Mucosa of rectum (tissue), 2 donors: Measurements from ENCODE around the gene SIL1.
"Not testable (repeated sequence)": the region's sequence is repeated elsewhere in the genome, so short reads cannot be mapped to it uniquely, and the experiment has no call there.

Experiments used
- H3K27ac ChIP-seq, 2 donors: one replicate each; pipeline ENCODE4 v1.7.0; 2013; ENCODE audit warnings: inconsistent platforms in 2 of 2, low read depth in 2 of 2, low read length in 2 of 2
- H3K27me3 ChIP-seq, 2 donors: one replicate each; pipeline ENCODE4 v1.7.0; 2013; ENCODE audit warnings: low read length in 2 of 2; ENCODE audit not compliant: control insufficient read depth in 2 of 2, insufficient read depth in 2 of 2
- H3K36me3 ChIP-seq, 2 donors: one replicate each; pipeline ENCODE4 v1.7.0; 2013; ENCODE audit warnings: low read length in 2 of 2; ENCODE audit not compliant: control insufficient read depth in 2 of 2, insufficient read depth in 2 of 2
- H3K4me1 ChIP-seq, 2 donors: one replicate each; pipeline ENCODE4 v1.7.0; 2013; ENCODE audit warnings: low read length in 2 of 2, mild to moderate bottlenecking in 1 of 2; ENCODE audit not compliant: control insufficient read depth in 2 of 2, insufficient read depth in 2 of 2
- H3K4me3 ChIP-seq, 2 donors: one replicate each; pipeline ENCODE4 v1.7.0; 2013; ENCODE audit warnings: low read length in 2 of 2
- H3K9ac ChIP-seq, 2 donors: one replicate each; pipeline ENCODE4 v1.7.0; 2013; ENCODE audit warnings: low read length in 2 of 2, low read depth in 1 of 2, mild to moderate bottlenecking in 1 of 2
- H3K9me3 ChIP-seq, 2 donors: one replicate each; pipeline ENCODE4 v1.7.0; 2013; ENCODE audit warnings: low read length in 2 of 2; ENCODE audit not compliant: control insufficient read depth in 2 of 2
- donor health status: healthy.
- donor health status: Normal muscosa, but diverticular disease.

The SIL1 gene

GRCh38 chr5:139205124-139205523 lies 7.0 kb upstream of the SIL1 start:
- Histone ChIP-seq H3K4me3 (no peak overlapping the region), H3K27me3 (no peaks in the 10 kb centered on the region), H3K9ac (no peak overlapping the region), H3K4me1 (no peaks in the 10 kb centered on the region), H3K9me3 (no peaks in the 10 kb centered on the region), H3K36me3 (no peaks in the 10 kb centered on the region), H3K27ac (no peak overlapping the region)

DNA sequence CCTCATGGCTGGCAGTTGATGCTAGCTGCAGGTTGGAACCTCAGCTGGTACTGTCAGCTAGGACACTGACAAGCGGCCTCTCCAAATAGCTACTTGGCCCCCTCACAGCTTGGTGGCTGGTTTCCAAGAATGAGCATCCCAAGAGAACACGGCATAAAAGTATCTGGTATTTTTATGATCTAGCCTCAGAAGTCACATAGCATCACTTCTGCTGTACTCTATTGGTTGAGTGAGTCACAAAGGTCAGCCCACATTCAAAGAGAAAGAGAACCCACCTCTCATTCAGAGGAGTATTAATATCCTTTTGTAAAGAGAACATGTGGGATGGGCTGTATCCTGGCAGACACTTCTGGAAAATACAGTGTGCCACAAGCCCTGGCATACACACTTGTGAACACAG lies 6.0 kb upstream of the SIL1 start:
- H3K4me3 ChIP-seq, result no peak overlapping the region
- no peaks in the 10 kb centered on the region for H3K9me3 ChIP-seq
- H3K36me3 ChIP-seq, result no peaks in the 10 kb centered on the region
- H3K27ac ChIP-seq, result no peak overlapping the region
- H3K4me1 ChIP-seq, result no peaks in the 10 kb centered on the region
- H3K9ac ChIP-seq, result no peak overlapping the region
- H3K27me3 ChIP-seq, result no peaks in the 10 kb centered on the region

GRCh38 chr5:139199321-139199720 lies 1.2 kb upstream of the SIL1 start:
- Histone ChIP-seq H3K9me3 (no peaks in the 10 kb centered on the region), H3K9ac (no peak overlapping the region), H3K27me3 (no peaks in the 10 kb centered on the region), H3K36me3 (no peaks in the 10 kb centered on the region), H3K4me1 (peaks cover 0 to 11% of the 10 kb centered on the region in 2 donors), H3K4me3 (no peak overlapping the region), H3K27ac (no peak overlapping the region)

DNA sequence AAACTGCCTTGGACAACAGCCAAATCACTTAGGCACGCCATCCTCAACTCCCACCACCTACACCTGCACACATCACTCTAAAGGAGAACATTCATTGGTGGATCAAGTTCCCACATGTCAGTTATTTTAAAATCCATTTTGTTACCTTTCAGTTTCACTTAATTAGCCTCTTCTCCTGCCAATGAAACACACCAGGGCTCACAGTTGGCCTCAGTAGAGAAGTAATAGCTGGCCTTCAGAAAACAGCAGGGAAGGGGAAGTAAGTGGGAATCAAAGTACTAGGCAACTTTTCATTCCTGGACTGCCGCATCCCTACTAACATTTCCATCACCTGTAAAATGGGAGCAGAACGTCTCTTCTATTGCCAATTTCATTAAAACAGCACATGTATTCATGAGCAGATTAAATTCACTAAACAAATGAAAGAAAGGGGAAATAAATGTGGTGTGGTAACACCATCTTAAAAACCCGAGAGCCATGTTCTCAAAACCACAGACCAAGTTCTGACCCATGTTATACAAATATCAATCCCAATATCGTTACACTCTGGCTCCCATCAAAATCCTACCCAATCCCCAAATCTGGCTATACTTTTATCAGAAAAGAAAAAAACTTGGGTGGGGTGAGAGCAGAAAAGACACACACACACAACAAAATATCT lies 1.7 kb downstream of the SIL1 start:
- H3K9ac ChIP-seq, result no peak overlapping the region

GRCh38 chr5:139194486-139194885 lies 3.7 kb downstream of the SIL1 start:
- Histone ChIP-seq H3K4me1 (peaks cover 0 to 11% of the 10 kb centered on the region in 2 donors), H3K4me3 (no peak overlapping the region), H3K9ac (no peak overlapping the region), H3K27ac (no peak overlapping the region), H3K9me3 (no peaks in the 10 kb centered on the region), H3K27me3 (no peaks in the 10 kb centered on the region), H3K36me3 (peaks cover 0 to 2% of the 10 kb centered on the region in 2 donors)

More for the DNA sequence above, 1.7 kb downstream of the SIL1 start:
- Histone ChIP-seq H3K4me1 (peaks cover 0 to 11% of the 10 kb centered on the region in 2 donors), H3K9me3 (no peaks in the 10 kb centered on the region), H3K27me3 (no peaks in the 10 kb centered on the region), H3K36me3 (peaks cover 0 to 2% of the 10 kb centered on the region in 2 donors), H3K27ac (no peak overlapping the region), H3K4me3 (no peak overlapping the region)

- H3K27ac ChIP-seq, result no peak overlapping the region
These were observed 4.2 kb downstream of the SIL1 start for GRCh38 chr5:139193928-139194327.

GRCh38 chr5:139192906-139193305 lies 5.3 kb downstream of the SIL1 start:
- H3K9me3 ChIP-seq, H3K27me3 ChIP-seq, H3K9ac ChIP-seq, H3K36me3 ChIP-seq, H3K4me3 ChIP-seq, H3K27ac ChIP-seq, H3K4me1 ChIP-seq: not testable (repeated sequence)

More at GRCh38 chr5:139193928-139194327, 4.2 kb downstream of the SIL1 start:
- no peak overlapping the region for H3K9ac ChIP-seq
- H3K9me3 ChIP-seq, result no peaks in the 10 kb centered on the region
- no peaks in the 10 kb centered on the region for H3K27me3 ChIP-seq
- H3K36me3 ChIP-seq, result peaks cover 0 to 2% of the 10 kb centered on the region in 2 donors
- H3K4me1 ChIP-seq, result peaks cover 0 to 11% of the 10 kb centered on the region in 2 donors
- no peak overlapping the region for H3K4me3 ChIP-seq

GRCh38 chr5:139191954-139192353 lies 6.2 kb downstream of the SIL1 start:
- H3K27ac ChIP-seq, H3K9me3 ChIP-seq, H3K4me3 ChIP-seq, H3K36me3 ChIP-seq, H3K9ac ChIP-seq, H3K4me1 ChIP-seq, H3K27me3 ChIP-seq: not testable (repeated sequence)

DNA sequence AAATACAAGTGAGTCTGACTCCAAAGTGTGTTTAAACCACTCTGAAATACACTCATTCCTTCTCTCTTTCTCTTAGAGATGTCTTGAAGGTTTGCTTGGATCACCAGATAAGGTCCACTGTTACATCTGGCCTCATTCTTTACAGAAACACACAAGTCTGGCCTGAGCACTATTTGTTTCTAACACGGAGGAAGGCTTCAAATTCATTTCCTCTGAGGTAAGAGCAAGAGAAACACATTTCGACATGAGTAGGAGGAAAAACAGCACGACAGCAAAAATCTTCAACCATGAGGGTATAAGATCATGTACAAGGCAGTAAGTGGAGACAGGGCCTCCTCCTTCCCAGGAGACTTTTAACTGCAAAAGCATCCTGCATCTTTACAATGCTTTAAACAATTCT lies 8.0 kb downstream of the SIL1 start:
- Histone ChIP-seq H3K36me3 (peaks cover 0 to 2% of the 10 kb centered on the region in 2 donors), H3K4me3 (no peak overlapping the region), H3K27me3 (no peaks in the 10 kb centered on the region), H3K9ac (no peak overlapping the region), H3K4me1 (peaks cover 3 to 7% of the 10 kb centered on the region in 2 donors), H3K27ac (no peak overlapping the region), H3K9me3 (no peaks in the 10 kb centered on the region)

- Histone ChIP-seq H3K9me3 (no peaks in the 10 kb centered on the region), H3K27me3 (no peaks in the 10 kb centered on the region), H3K4me3 (no peak overlapping the region), H3K4me1 (peaks cover 3 to 7% of the 10 kb centered on the region in 2 donors), H3K36me3 (no peaks in the 10 kb centered on the region), H3K27ac (no peak overlapping the region), H3K9ac (no peak overlapping the region)
These were observed 9.5 kb downstream of the SIL1 start for GRCh38 chr5:139188558-139189270.
